GM23338 (cell line): ENCODE measurements around the gene CRTC1.

Experiments used
- EZH2 ChIP-seq: fragments of 200-600 bp; sonication (generic); IDR thresholded peaks from one replicate; pipeline ENCODE4 v1.8.0; 2017; ENCODE audit warnings: antibody characterized with exemption, mild to moderate bottlenecking, low read depth; ENCODE audit not compliant: unreplicated experiment
- EZH2phosphoT487 ChIP-seq: fragments of 200-600 bp; sonication (generic); IDR thresholded peaks from one replicate; pipeline ENCODE4 v1.8.1; 2018; ENCODE audit warnings: antibody characterized with exemption; ENCODE audit not compliant: unreplicated experiment
- JUNB ChIP-seq: IDR thresholded peaks from one replicate; pipeline ENCODE4 v1.6.1; 2016; ENCODE audit warnings: antibody characterized with exemption; ENCODE audit not compliant: unreplicated experiment
- NANOG ChIP-seq: IDR thresholded peaks from 2 replicates; pipeline ENCODE4 v1.6.1; 2016; ENCODE audit warnings: antibody characterized with exemption, borderline replicate concordance
- POLR2AphosphoS5 ChIP-seq: IDR thresholded peaks from 2 replicates; pipeline ENCODE4 v1.6.1; 2016; ENCODE audit warnings: antibody characterized with exemption, low read depth
- TF ChIP-seq, protein P1 (sequence below), 2 experiments: fragments of 200-600 bp in 1 of 2; sonication (generic) in 1 of 2; conservative IDR thresholded peaks; 2 replicates each; pipeline versions ENCODE4 v1.5.1 to v1.6.1; 2016 to 2017; ENCODE audit warnings: antibody characterized with exemption in 2 of 2, low read depth in 2 of 2, mild to moderate bottlenecking in 2 of 2, moderate library complexity in 1 of 2
- TF ChIP-seq, protein P2 (sequence below): IDR thresholded peaks from one replicate; pipeline ENCODE4 v1.6.1; 2018; ENCODE audit warnings: antibody characterized with exemption; ENCODE audit not compliant: unreplicated experiment
- TF ChIP-seq, protein P3 (sequence below): IDR thresholded peaks from 2 replicates; pipeline ENCODE4 v1.6.1; 2016; ENCODE audit warnings: antibody characterized with exemption

DNA sequence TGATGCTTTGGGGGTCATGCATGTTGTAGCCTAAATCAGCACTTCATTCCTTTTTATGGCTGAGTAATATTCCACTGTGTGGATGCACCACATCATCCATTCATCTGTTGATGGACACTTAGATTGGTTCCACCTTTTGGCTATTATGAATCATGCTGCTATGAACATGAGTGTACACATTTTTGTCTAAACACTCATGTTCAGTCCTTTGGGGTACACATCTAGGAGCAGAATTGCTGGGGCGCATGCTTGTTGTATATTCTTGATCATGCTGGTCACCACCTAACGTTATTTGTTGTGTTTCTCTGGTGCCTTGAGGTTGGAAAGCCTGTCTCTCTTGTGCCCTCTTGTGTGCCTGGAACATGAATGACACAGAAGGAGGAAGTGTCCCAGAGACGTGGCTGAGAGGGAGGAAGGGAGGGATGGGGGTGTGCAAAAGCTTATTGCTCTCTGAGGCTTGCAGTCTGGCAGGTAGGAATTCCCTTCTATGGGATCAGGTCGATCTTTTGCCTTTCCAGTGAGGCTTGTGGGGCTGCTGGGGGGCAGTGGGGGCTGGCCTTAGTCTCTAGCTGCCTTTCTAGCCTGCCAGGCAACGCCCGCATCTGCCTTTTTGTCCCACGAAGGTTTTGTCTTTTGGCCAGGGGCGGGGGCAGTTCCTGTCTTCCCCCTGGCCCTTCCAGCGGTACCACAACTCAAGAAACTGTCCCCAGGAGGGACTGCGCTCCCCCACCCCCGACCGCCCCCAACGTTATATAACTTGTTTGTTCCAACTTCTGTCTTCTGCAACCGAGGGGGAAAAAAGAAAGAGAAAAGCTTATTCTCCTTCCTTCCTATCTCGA lies 39.1 kb upstream of the CRTC1 start:
- TF ChIP-seq, protein P1, sequence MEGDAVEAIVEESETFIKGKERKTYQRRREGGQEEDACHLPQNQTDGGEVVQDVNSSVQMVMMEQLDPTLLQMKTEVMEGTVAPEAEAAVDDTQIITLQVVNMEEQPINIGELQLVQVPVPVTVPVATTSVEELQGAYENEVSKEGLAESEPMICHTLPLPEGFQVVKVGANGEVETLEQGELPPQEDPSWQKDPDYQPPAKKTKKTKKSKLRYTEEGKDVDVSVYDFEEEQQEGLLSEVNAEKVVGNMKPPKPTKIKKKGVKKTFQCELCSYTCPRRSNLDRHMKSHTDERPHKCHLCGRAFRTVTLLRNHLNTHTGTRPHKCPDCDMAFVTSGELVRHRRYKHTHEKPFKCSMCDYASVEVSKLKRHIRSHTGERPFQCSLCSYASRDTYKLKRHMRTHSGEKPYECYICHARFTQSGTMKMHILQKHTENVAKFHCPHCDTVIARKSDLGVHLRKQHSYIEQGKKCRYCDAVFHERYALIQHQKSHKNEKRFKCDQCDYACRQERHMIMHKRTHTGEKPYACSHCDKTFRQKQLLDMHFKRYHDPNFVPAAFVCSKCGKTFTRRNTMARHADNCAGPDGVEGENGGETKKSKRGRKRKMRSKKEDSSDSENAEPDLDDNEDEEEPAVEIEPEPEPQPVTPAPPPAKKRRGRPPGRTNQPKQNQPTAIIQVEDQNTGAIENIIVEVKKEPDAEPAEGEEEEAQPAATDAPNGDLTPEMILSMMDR (conservative IDR thresholded peaks at IDR 0.05; ENCODE audit: low read depth in 2 of 2) = peak in 1 of 2 experiments; percentile 40; a peak in 2 of 4 replicates
- TF ChIP-seq POLR2AphosphoS5 = no peak
- TF ChIP-seq EZH2 = no peak
- TF ChIP-seq EZH2phosphoT487 = no peak
- TF ChIP-seq JUNB = no peak
- TF ChIP-seq NANOG = no peak
- TF ChIP-seq, protein P2, sequence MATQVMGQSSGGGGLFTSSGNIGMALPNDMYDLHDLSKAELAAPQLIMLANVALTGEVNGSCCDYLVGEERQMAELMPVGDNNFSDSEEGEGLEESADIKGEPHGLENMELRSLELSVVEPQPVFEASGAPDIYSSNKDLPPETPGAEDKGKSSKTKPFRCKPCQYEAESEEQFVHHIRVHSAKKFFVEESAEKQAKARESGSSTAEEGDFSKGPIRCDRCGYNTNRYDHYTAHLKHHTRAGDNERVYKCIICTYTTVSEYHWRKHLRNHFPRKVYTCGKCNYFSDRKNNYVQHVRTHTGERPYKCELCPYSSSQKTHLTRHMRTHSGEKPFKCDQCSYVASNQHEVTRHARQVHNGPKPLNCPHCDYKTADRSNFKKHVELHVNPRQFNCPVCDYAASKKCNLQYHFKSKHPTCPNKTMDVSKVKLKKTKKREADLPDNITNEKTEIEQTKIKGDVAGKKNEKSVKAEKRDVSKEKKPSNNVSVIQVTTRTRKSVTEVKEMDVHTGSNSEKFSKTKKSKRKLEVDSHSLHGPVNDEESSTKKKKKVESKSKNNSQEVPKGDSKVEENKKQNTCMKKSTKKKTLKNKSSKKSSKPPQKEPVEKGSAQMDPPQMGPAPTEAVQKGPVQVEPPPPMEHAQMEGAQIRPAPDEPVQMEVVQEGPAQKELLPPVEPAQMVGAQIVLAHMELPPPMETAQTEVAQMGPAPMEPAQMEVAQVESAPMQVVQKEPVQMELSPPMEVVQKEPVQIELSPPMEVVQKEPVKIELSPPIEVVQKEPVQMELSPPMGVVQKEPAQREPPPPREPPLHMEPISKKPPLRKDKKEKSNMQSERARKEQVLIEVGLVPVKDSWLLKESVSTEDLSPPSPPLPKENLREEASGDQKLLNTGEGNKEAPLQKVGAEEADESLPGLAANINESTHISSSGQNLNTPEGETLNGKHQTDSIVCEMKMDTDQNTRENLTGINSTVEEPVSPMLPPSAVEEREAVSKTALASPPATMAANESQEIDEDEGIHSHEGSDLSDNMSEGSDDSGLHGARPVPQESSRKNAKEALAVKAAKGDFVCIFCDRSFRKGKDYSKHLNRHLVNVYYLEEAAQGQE = no peak
- TF ChIP-seq, protein P3, sequence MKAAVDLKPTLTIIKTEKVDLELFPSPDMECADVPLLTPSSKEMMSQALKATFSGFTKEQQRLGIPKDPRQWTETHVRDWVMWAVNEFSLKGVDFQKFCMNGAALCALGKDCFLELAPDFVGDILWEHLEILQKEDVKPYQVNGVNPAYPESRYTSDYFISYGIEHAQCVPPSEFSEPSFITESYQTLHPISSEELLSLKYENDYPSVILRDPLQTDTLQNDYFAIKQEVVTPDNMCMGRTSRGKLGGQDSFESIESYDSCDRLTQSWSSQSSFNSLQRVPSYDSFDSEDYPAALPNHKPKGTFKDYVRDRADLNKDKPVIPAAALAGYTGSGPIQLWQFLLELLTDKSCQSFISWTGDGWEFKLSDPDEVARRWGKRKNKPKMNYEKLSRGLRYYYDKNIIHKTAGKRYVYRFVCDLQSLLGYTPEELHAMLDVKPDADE = no peak
